IMR-90 (cell line): ENCODE data around the gene ANKMY1.

Source experiments
- CTCF ChIP-seq: conservative IDR thresholded peaks from 2 replicates; pipeline ENCODE4 v1.5.1; 2012; ENCODE audit warnings: mild to moderate bottlenecking, low read depth, low read length, improper control_type of control experiment
- ELK1 ChIP-seq: fragments of 150-350 bp; IDR thresholded peaks from 2 replicates; pipeline ENCODE4 v1.6.1; 2016; ENCODE audit warnings: low read depth, mild to moderate bottlenecking, low read length, moderate library complexity, borderline replicate concordance
- POLR2A ChIP-seq: IDR thresholded peaks from 2 replicates; pipeline ENCODE4 v1.6.1; 2012; ENCODE audit warnings: mild to moderate bottlenecking, low read depth, low read length
- RAD21 ChIP-seq: IDR thresholded peaks from 2 replicates; pipeline ENCODE4 v1.6.1; 2012; ENCODE audit warnings: low read length, improper control_type of control experiment
- RCOR1 ChIP-seq: IDR thresholded peaks from 2 replicates; pipeline ENCODE4 v1.6.1; 2012; ENCODE audit warnings: mild to moderate bottlenecking, low read length, improper control_type of control experiment; ENCODE audit not compliant: insufficient replicate concordance
- TF ChIP-seq, protein P1 (sequence below): fragments of 150-350 bp; IDR thresholded peaks from 2 replicates; pipeline ENCODE4 v1.6.1; 2017; ENCODE audit warnings: mild to moderate bottlenecking, antibody characterized with exemption, low read length, low read depth

- TF ChIP-seq CTCF (no peak), ELK1 (no peak), RCOR1 (no peak), RAD21 (no peak), POLR2A (no peak)
- TF ChIP-seq, protein P1, sequence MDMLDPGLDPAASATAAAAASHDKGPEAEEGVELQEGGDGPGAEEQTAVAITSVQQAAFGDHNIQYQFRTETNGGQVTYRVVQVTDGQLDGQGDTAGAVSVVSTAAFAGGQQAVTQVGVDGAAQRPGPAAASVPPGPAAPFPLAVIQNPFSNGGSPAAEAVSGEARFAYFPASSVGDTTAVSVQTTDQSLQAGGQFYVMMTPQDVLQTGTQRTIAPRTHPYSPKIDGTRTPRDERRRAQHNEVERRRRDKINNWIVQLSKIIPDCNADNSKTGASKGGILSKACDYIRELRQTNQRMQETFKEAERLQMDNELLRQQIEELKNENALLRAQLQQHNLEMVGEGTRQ, result no peak
Observed at GRCh38 chr2:240579071-240579762, 21.4 kb upstream of the ANKMY1 start.
